Measurements from ENCODE around the gene SAMHD1. TPM values are rescaled to one million over a fixed set of nuclear protein-coding genes. Genes with fewer than 3 reads are reported as not detected.

SAMHD1 gene
- total and polyA plus RNA-seq, 2 of the 13 experiments (the other 11 are each of a cell fraction or from before 2014, with no cell fraction given): 16.9 to 43.5 TPM

GRCh38 chr20:36951198-36951978 lies at the start of gene SAMHD1 (continued):
- TF ChIP-seq BRCA1 (CRISPR knock-in tag; IDR thresholded peaks at IDR 0.05): peak; percentile 71
- no peak for TF ChIP-seq ZNF530 (CRISPR knock-in tag; IDR thresholded peaks at IDR 0.05; ENCODE audit: low read depth)
- no peak for TF ChIP-seq ZNF512B (CRISPR knock-in tag; IDR thresholded peaks at IDR 0.05; ENCODE audit: borderline replicate concordance)
- peak; percentile 48; the same call in 1 of the 2 replicates for TF ChIP-seq ZFP36L2 (CRISPR knock-in tag; IDR thresholded peaks at IDR 0.05)
- TF ChIP-seq RBM39 (IDR thresholded peaks at IDR 0.05; ENCODE audit: low read depth, low read length, poor library complexity, severe bottlenecking): no peak
- peak; percentile 93 for TF ChIP-seq ZNF441 (CRISPR knock-in tag; IDR thresholded peaks at IDR 0.05; ENCODE audit: borderline replicate concordance)
- TF ChIP-seq HES4 (CRISPR knock-in tag; IDR thresholded peaks at IDR 0.05; ENCODE audit: borderline replicate concordance): peak; percentile 94
- no peak for TF ChIP-seq ZC3H4 (CRISPR knock-in tag; IDR thresholded peaks at IDR 0.05; ENCODE audit: borderline replicate concordance)
- TF ChIP-seq CSRNP2 (CRISPR knock-in tag; conservative IDR thresholded peaks at IDR 0.05; ENCODE audit: low read depth): no peak
- peak; percentile 90 for TF ChIP-seq MXD1 (CRISPR knock-in tag; IDR thresholded peaks at IDR 0.05)
- TF ChIP-seq ZNF382 (CRISPR knock-in tag; IDR thresholded peaks at IDR 0.05; ENCODE audit: borderline replicate concordance): no peak
- TF ChIP-seq PREB (CRISPR knock-in tag; IDR thresholded peaks at IDR 0.05): peak; percentile 88; the same call in 1 of the 2 replicates
- TF ChIP-seq ZNF574 (CRISPR knock-in tag; IDR thresholded peaks at IDR 0.05): peak; percentile 36
- peak; percentile 68; the same call in 1 of the 2 replicates for TF ChIP-seq ELF4 (CRISPR knock-in tag; IDR thresholded peaks at IDR 0.05; ENCODE audit: borderline replicate concordance)
- peak; percentile 30; the same call in 1 of the 2 replicates for TF ChIP-seq SALL2 (CRISPR knock-in tag; IDR thresholded peaks at IDR 0.05)
- peak; percentile 9; the same call in 1 of the 2 replicates for TF ChIP-seq ZNF331 (CRISPR knock-in tag; IDR thresholded peaks at IDR 0.05)
- 0 out of 2 replicates have a peak, but pooled peaks have one; percentile 31 for TF ChIP-seq MZF1 (CRISPR knock-in tag; IDR thresholded peaks at IDR 0.05; ENCODE audit: borderline replicate concordance)
- TF ChIP-seq ZMYM2 (CRISPR knock-in tag; IDR thresholded peaks at IDR 0.05): 0 out of 2 replicates have a peak, but pooled peaks have one; percentile 78
- no peak for TF ChIP-seq TBL1XR1 (IDR thresholded peaks at IDR 0.05; ENCODE audit: borderline replicate concordance, low read length, partially characterized antibody)
